HepG2 (cell line): ENCODE measurements around the gene SPAG9. TPM values are rescaled to one million over a fixed set of nuclear protein-coding genes. Genes with fewer than 3 reads are reported as not detected.

Experiments used
- CENPX ChIP-seq: sonication (generic); formaldehyde crosslinking; IDR thresholded peaks from 2 replicates; pipeline ENCODE4 v1.9.0; 2021; ENCODE audit warnings: mild to moderate bottlenecking, missing genetic modification reagents, moderate library complexity
- CHD2 ChIP-seq: IDR thresholded peaks from 2 replicates; pipeline ENCODE4 v1.6.1; 2011; ENCODE audit warnings: low read depth, low read length, improper control_type of control experiment
- DR1 ChIP-seq: sonication (generic); formaldehyde crosslinking; IDR thresholded peaks from 2 replicates; pipeline ENCODE4 v1.8.0; 2021; ENCODE audit warnings: mild to moderate bottlenecking, missing genetic modification reagents, inconsistent platforms
- GABPA ChIP-seq, 2 experiments: IDR thresholded peaks; 2 replicates each; pipeline ENCODE4 v1.6.1; 2011 to 2016; ENCODE audit warnings: low read depth in 2 of 2, low read length in 1 of 2, missing biosample characterization in 1 of 2, missing genetic modification characterization in 1 of 2
- GMEB2 ChIP-seq: IDR thresholded peaks from 2 replicates; pipeline ENCODE4 v1.6.1; 2016; ENCODE audit warnings: missing biosample characterization, missing genetic modification reagents, low read depth
- HCFC1 ChIP-seq: fragments of 150-350 bp; IDR thresholded peaks from 2 replicates; pipeline ENCODE4 v1.6.1; 2014; ENCODE audit warnings: low read depth, low read length
- HOXD1 ChIP-seq: sonication (generic); formaldehyde crosslinking; IDR thresholded peaks from 2 replicates; pipeline ENCODE4 v1.5.0; 2020; ENCODE audit warnings: missing genetic modification reagents
- KDM1A ChIP-seq: IDR thresholded peaks from 2 replicates; pipeline ENCODE4 v1.6.1; 2016; ENCODE audit warnings: missing compliant biosample characterization
- NFAT5 ChIP-seq: sonication (generic); formaldehyde crosslinking; IDR thresholded peaks from 2 replicates; pipeline ENCODE4 v1.4.0; 2020; ENCODE audit warnings: missing genetic modification reagents
- NFYB ChIP-seq: sonication (generic); formaldehyde crosslinking; IDR thresholded peaks from 2 replicates; pipeline ENCODE4 v1.4.0; 2020; ENCODE audit warnings: missing genetic modification reagents
- RARG ChIP-seq: sonication (generic); formaldehyde crosslinking; IDR thresholded peaks from 2 replicates; pipeline ENCODE4 v1.4.0; 2020; ENCODE audit warnings: low read depth, mild to moderate bottlenecking, missing genetic modification reagents
- SMARCC2 ChIP-seq: fragments of 450-650 bp; IDR thresholded peaks from 2 replicates; pipeline ENCODE4 v1.6.1; 2017; ENCODE audit warnings: antibody characterized with exemption, mild to moderate bottlenecking
- ZBTB7B ChIP-seq: sonication (generic); formaldehyde crosslinking; IDR thresholded peaks from 2 replicates; pipeline ENCODE4 v1.4.0; 2020; ENCODE audit warnings: missing genetic modification reagents
- ZFP36 ChIP-seq: fragments of 150-350 bp; IDR thresholded peaks from 2 replicates; pipeline ENCODE4 v1.6.1; 2018; ENCODE audit warnings: borderline replicate concordance, low read length, low read depth; ENCODE audit not compliant: partially characterized antibody
- ZFP36L1 ChIP-seq: sonication (generic); formaldehyde crosslinking; IDR thresholded peaks from 2 replicates; pipeline ENCODE4 v1.8.0; 2022; ENCODE audit warnings: mild to moderate bottlenecking, missing genetic modification reagents, moderate library complexity
- ZFYVE20 ChIP-seq: sonication (generic); formaldehyde crosslinking; IDR thresholded peaks from 2 replicates; pipeline ENCODE4 v1.8.0; 2023; ENCODE audit warnings: low read depth, mild to moderate bottlenecking, moderate library complexity, missing genetic modification reagents, borderline replicate concordance
- ZNF138 ChIP-seq: sonication (generic); formaldehyde crosslinking; IDR thresholded peaks from 2 replicates; pipeline ENCODE4 v1.5.0; 2020; ENCODE audit warnings: mild to moderate bottlenecking, low read depth, missing genetic modification reagents
- ZNF580 ChIP-seq: IDR thresholded peaks from 2 replicates; pipeline ENCODE4 v1.6.1; 2016; ENCODE audit warnings: low read depth, borderline replicate concordance
- ZNF615 ChIP-seq: sonication (generic); formaldehyde crosslinking; IDR thresholded peaks from 2 replicates; pipeline ENCODE4 v1.5.0; 2020; ENCODE audit warnings: mild to moderate bottlenecking, missing genetic modification reagents, borderline replicate concordance
- polyA plus RNA-seq, 8 experiments: library from polyadenylated mRNA; depleted of rRNA in 3 of 8; stranded (reverse) in 7 of 8; unstranded in 1 of 8; fragments of >200 nt; fragmentation: Illumina TruSeq in 4 of 8; extraction: Trizol in 4 of 8; gene quantifications; 2 replicates each; pipeline versions ENCODE4 v1.2.1 to v1.2.3, GENCODE V29; 2011 to 2016; ENCODE audit warnings: low read depth in 4 of 8, missing spikeins in 1 of 8, mixed read lengths in 1 of 8; ENCODE audit not compliant: insufficient read depth in 1 of 8
- total RNA-seq, 5 experiments: library from RNA; depleted of rRNA; stranded (reverse); fragments of >200 nt; fragmentation: Illumina TruSeq; extraction: Trizol; gene quantifications; 2 replicates each; pipeline ENCODE4 v1.2.3, GENCODE V29; 2016; ENCODE audit warnings: low read depth in 1 of 5

SPAG9 gene
- total and polyA plus RNA-seq, 2 of the 13 experiments (the other 11 are each of a cell fraction or from before 2014, with no cell fraction given), result 43.2 to 78.6 TPM

GRCh38 chr17:51166987-51167931, 46.6 kb upstream of the SPAG9 start (continued):
- no peak for TF ChIP-seq ZFYVE20 (CRISPR knock-in tag)
- TF ChIP-seq NFYB (CRISPR knock-in tag), result no peak
- TF ChIP-seq CHD2, result 0 out of 2 replicates have a peak, but pooled peaks have one; percentile 32
- no peak; the same call in 1 of the 2 replicates for TF ChIP-seq ZNF138 (CRISPR knock-in tag)
- TF ChIP-seq GMEB2, result no peak
- no peak for TF ChIP-seq ZFP36
- no peak for TF ChIP-seq DR1 (CRISPR knock-in tag)
- TF ChIP-seq KDM1A, result no peak
- no peak for TF ChIP-seq RARG
- TF ChIP-seq HOXD1, result no peak
- TF ChIP-seq NFAT5 (CRISPR knock-in tag), result no peak
- no peak for TF ChIP-seq CENPX
- peak; percentile 84 for TF ChIP-seq ZFP36L1 (CRISPR knock-in tag)
- TF ChIP-seq SMARCC2, result no peak
- no peak for TF ChIP-seq HCFC1
- no peak for TF ChIP-seq GABPA (IDR thresholded peaks at IDR 0.05; ENCODE audit: low read depth, low read length)
- TF ChIP-seq GABPA (CRISPR knock-in tag; IDR thresholded peaks at IDR 0.05; ENCODE audit: low read depth), result 0 out of 2 replicates have a peak, but pooled peaks have one; percentile 29
- TF ChIP-seq ZNF580, result peak; percentile 82; the same call in 1 of the 2 replicates
- peak; percentile 95 for TF ChIP-seq ZBTB7B
- no peak for TF ChIP-seq ZNF615 (CRISPR knock-in tag)
